Measurements from ENCODE around the gene NLRP8. TPM values are rescaled to one million over a fixed set of nuclear protein-coding genes. Genes with fewer than 3 reads are reported as not detected.

Gene NLRP8
- total and polyA plus RNA-seq, 2 of the 4 experiments (the other 2 are of a cell fraction), result not detected

- no TSS peak for BruUV-seq (replicated peaks)
- H4K20me1 ChIP-seq (ENCODE audit: insufficient read depth, low read length), result no peaks in the 10 kb centered on the region
- no peaks in the 10 kb centered on the region for H3K9me1 ChIP-seq (ENCODE audit: insufficient read depth, low read length)
- H2BK15ac ChIP-seq (ENCODE audit: low read depth, low read length), result no peak overlapping the region
- H2AK5ac ChIP-seq (ENCODE audit: low read depth, low read length), result no peak overlapping the region
- no peak overlapping the region for H3K14ac ChIP-seq (replicated peaks; ENCODE audit: low read depth, low read length)
- no peak overlapping the region for H3K56ac ChIP-seq (ENCODE audit: extremely low read depth, insufficient read depth, low read length)
- intact Hi-C loops (cut with micrococcal nuclease), result no loop called here
- H4K8ac ChIP-seq (ENCODE audit: low read depth in 2 of 2, low read length in 2 of 2), result no peak overlapping the region
- no peak overlapping the region for H3K27ac ChIP-seq (ENCODE audit: insufficient read depth, low read length)
- no peak overlapping the region for H2AK9ac ChIP-seq (replicated peaks; ENCODE audit: low read depth, low read length, poor library complexity)
- no peaks in the 10 kb centered on the region for H3K4me1 ChIP-seq (ENCODE audit: control insufficient read depth, insufficient read depth, low read length)
- in situ Hi-C loops (cut with MboI; ENCODE audit: low sequenced_read_pairs), result no loop called here
- no peak overlapping the region for H3K4ac ChIP-seq (ENCODE audit: low read depth, low read length)
- no peaks in the 10 kb centered on the region for H3K36me3 ChIP-seq (ENCODE audit: control insufficient read depth, insufficient read depth, low read length)
- no peak overlapping the region for H2BK120ac ChIP-seq (ENCODE audit: low read depth, low read length)
- H3K4me3 ChIP-seq (ENCODE audit: insufficient read depth, low read depth, low read length), result no peak overlapping the region
- no peak overlapping the region for H3K18ac ChIP-seq (ENCODE audit: low read depth, low read length)
- H3K9me3 ChIP-seq (ENCODE audit: control insufficient read depth, insufficient read depth, low read length), result peaks cover 41% of the 10 kb centered on the region
- CTCF ChIA-PET, result no interaction called here
- no peak overlapping the region for H2AFZ ChIP-seq (replicated peaks; ENCODE audit: low read length, poor library complexity)
- H2BK20ac ChIP-seq (ENCODE audit: low read depth, low read length), result no peak overlapping the region
- H4K91ac ChIP-seq (ENCODE audit: insufficient read depth, low read depth, low read length), result no peak overlapping the region
- no peaks in the 10 kb centered on the region for H3K79me1 ChIP-seq (ENCODE audit: low read depth in 1 of 2, low read length in 2 of 2)
- WGBS, 2 experiments (ENCODE audit: extremely low coverage in 2 of 2, insufficient read length in 1 of 2), result 0% methylated on average over 1 of the region's 9 CpGs; no CpG with 5 or more reads in 1 of the 2 experiments
- H3K27me3 ChIP-seq (ENCODE audit: control insufficient read depth, insufficient read depth, low read length), result no peaks in the 10 kb centered on the region
- dilution Hi-C loops (cut with HindIII; ENCODE audit: low sequenced_read_pairs, unreplicated experiment), result no loop called here
- ATAC-seq (ENCODE audit: low read depth), result no peak
- DNase-seq, result no peak
- H4K5ac ChIP-seq (ENCODE audit: low read depth, low read length), result no peak overlapping the region
- POLR2A ChIA-PET (ENCODE audit: unreplicated experiment), result no interaction called here
- no peak for TF ChIP-seq ELK1 (IDR thresholded peaks at IDR 0.05; ENCODE audit: borderline replicate concordance, low read depth, low read length)
- TF ChIP-seq MXI1 (IDR thresholded peaks at IDR 0.05; ENCODE audit: borderline replicate concordance, low read depth, low read length), result no peak
- TF ChIP-seq RCOR1 (IDR thresholded peaks at IDR 0.05; ENCODE audit: insufficient replicate concordance, low read length), result no peak
- no peak for TF ChIP-seq CTCF (conservative IDR thresholded peaks at IDR 0.05; ENCODE audit: low read depth, low read length)
- TF ChIP-seq POLR2A (IDR thresholded peaks at IDR 0.05; ENCODE audit: low read depth, low read length), result no peak
- no peak for TF ChIP-seq RFX5 (IDR thresholded peaks at IDR 0.05; ENCODE audit: low read depth, low read length)
- no peak for TF ChIP-seq USF2 (IDR thresholded peaks at IDR 0.05; ENCODE audit: low read depth, low read length)
- no peak for TF ChIP-seq RAD21 (IDR thresholded peaks at IDR 0.05; ENCODE audit: low read length)
- TF ChIP-seq NFE2L2 (IDR thresholded peaks at IDR 0.05; ENCODE audit: low read depth, low read length), result no peak
- no peak for TF ChIP-seq FOS (IDR thresholded peaks at IDR 0.05; ENCODE audit: low read depth, low read length)
- TF ChIP-seq CEBPB (IDR thresholded peaks at IDR 0.05; ENCODE audit: low read depth, low read length), result no peak
- no peak for TF ChIP-seq MAFK (IDR thresholded peaks at IDR 0.05; ENCODE audit: low read depth, low read length)
- no peak for TF ChIP-seq SMC3 (IDR thresholded peaks at IDR 0.05; ENCODE audit: low read depth, low read length)
- no peak for TF ChIP-seq BHLHE40 (IDR thresholded peaks at IDR 0.05; ENCODE audit: low read depth, low read length)
- no peak for TF ChIP-seq CHD1 (IDR thresholded peaks at IDR 0.05; ENCODE audit: low read depth, low read length)
- TF ChIP-seq MAZ (IDR thresholded peaks at IDR 0.05; ENCODE audit: borderline replicate concordance, low read depth, low read length), result no peak
- H3K4me2 ChIP-seq (ENCODE audit: low read depth, low read length), result no peak overlapping the region
- no peak overlapping the region for H2BK5ac ChIP-seq (ENCODE audit: low read depth, low read length, poor library complexity, severe bottlenecking)
- H3K23ac ChIP-seq (ENCODE audit: low read depth, low read length), result no peak overlapping the region
- no peak overlapping the region for H3K9ac ChIP-seq (ENCODE audit: low read depth, low read length)
Observed at GRCh38 chr19:55902080-55902751, 45.4 kb upstream of the NLRP8 start.
